Measurements from ENCODE around the gene PPP2R2C. TPM values are rescaled to one million over a fixed set of nuclear protein-coding genes. Genes with fewer than 3 reads are reported as not detected.

Gene PPP2R2C
- total and polyA plus RNA-seq, 4 donors, result 0.25 to 1.3 (median 0.65) TPM; not detected in 1

- no peaks in the 10 kb centered on the region for H3K27me3 ChIP-seq (ENCODE audit: control insufficient read depth in 1 of 2, insufficient read depth in 2 of 2, low read length in 1 of 2)
- H3K4me1 ChIP-seq (ENCODE audit: control insufficient read depth in 1 of 2, insufficient read depth in 2 of 2, low read length in 2 of 2), result no peaks in the 10 kb centered on the region
- 93 to 94% methylated on average over 9 of the region's 9 CpGs for WGBS, 2 donors
Measured at GRCh38 chr4:6401797-6402196, 70.6 kb downstream of the PPP2R2C start.

GRCh38 chr4:6396696-6397236, 75.6 kb downstream of the PPP2R2C start:
- Histone ChIP-seq H3K4me3 (ENCODE audit: low read length in 2 of 2) (no peak overlapping the region), H3K36me3 (ENCODE audit: control insufficient read depth in 1 of 2, insufficient read depth in 2 of 2, low read length in 1 of 2) (no peaks in the 10 kb centered on the region), H3K27me3 (ENCODE audit: control insufficient read depth in 1 of 2, insufficient read depth in 2 of 2, low read length in 1 of 2) (no peaks in the 10 kb centered on the region), H3K4me1 (ENCODE audit: control insufficient read depth in 1 of 2, insufficient read depth in 2 of 2, low read length in 2 of 2) (no peaks in the 10 kb centered on the region), H3K9me3 (ENCODE audit: control insufficient read depth, low read length) (no peaks in the 10 kb centered on the region), H3K27ac (ENCODE audit: low read depth in 1 of 2, low read length in 2 of 2) (no peak overlapping the region)
- intact Hi-C loops (cut with DNase I), result no loop called here
- ATAC-seq (ENCODE audit: low FRiP score), result no peak
- 70 to 78% methylated on average over 12 of the region's 12 CpGs for WGBS, 2 donors
- no peak for DNase-seq

More at GRCh38 chr4:6401797-6402196, 70.6 kb downstream of the PPP2R2C start:
- no peaks in the 10 kb centered on the region for H3K9me3 ChIP-seq (ENCODE audit: control insufficient read depth, low read length)
- H3K36me3 ChIP-seq (ENCODE audit: control insufficient read depth in 1 of 2, insufficient read depth in 2 of 2, low read length in 1 of 2), result no peaks in the 10 kb centered on the region
- no peak overlapping the region for H3K4me3 ChIP-seq (ENCODE audit: low read length in 2 of 2)
- no peak for ATAC-seq (ENCODE audit: low FRiP score)
- H3K27ac ChIP-seq (ENCODE audit: low read depth in 1 of 2, low read length in 2 of 2), result no peak overlapping the region
- intact Hi-C loops (cut with DNase I), result no loop called here
- DNase-seq, result no peak

- intact Hi-C loops (cut with DNase I), result no loop called here
- Histone ChIP-seq H3K9me3 (ENCODE audit: control insufficient read depth, low read length) (no peaks in the 10 kb centered on the region), H3K4me1 (ENCODE audit: control insufficient read depth in 1 of 2, insufficient read depth in 2 of 2, low read length in 2 of 2) (no peaks in the 10 kb centered on the region)
Measured at GRCh38 chr4:6395466-6396228, 76.8 kb downstream of the PPP2R2C start.

GRCh38 chr4:6394671-6395081, 77.7 kb downstream of the PPP2R2C start:
- Histone ChIP-seq H3K4me1 (ENCODE audit: control insufficient read depth in 1 of 2, insufficient read depth in 2 of 2, low read length in 2 of 2) (no peaks in the 10 kb centered on the region), H3K4me3 (ENCODE audit: low read length in 2 of 2) (no peak overlapping the region), H3K27ac (ENCODE audit: low read depth in 1 of 2, low read length in 2 of 2) (no peak overlapping the region), H3K27me3 (ENCODE audit: control insufficient read depth in 1 of 2, insufficient read depth in 2 of 2, low read length in 1 of 2) (no peaks in the 10 kb centered on the region), H3K36me3 (ENCODE audit: control insufficient read depth in 1 of 2, insufficient read depth in 2 of 2, low read length in 1 of 2) (no peaks in the 10 kb centered on the region), H3K9me3 (ENCODE audit: control insufficient read depth, low read length) (no peaks in the 10 kb centered on the region)
- WGBS, 2 donors, result 95 to 96% methylated on average over 11 of the region's 11 CpGs
- intact Hi-C loops (cut with DNase I), result no loop called here
- ATAC-seq (ENCODE audit: low FRiP score) (no peak), DNase-seq (no peak)

More at GRCh38 chr4:6395466-6396228, 76.8 kb downstream of the PPP2R2C start:
- H3K4me3 ChIP-seq (ENCODE audit: low read length in 2 of 2), result no peak overlapping the region
- H3K36me3 ChIP-seq (ENCODE audit: control insufficient read depth in 1 of 2, insufficient read depth in 2 of 2, low read length in 1 of 2), result no peaks in the 10 kb centered on the region
- WGBS, 2 donors, result 82 to 84% methylated on average over 17 of the region's 17 CpGs
- H3K27ac ChIP-seq (ENCODE audit: low read depth in 1 of 2, low read length in 2 of 2), result no peak overlapping the region
- DNase-seq, result no peak
- no peaks in the 10 kb centered on the region for H3K27me3 ChIP-seq (ENCODE audit: control insufficient read depth in 1 of 2, insufficient read depth in 2 of 2, low read length in 1 of 2)
- ATAC-seq (ENCODE audit: low FRiP score), result peak; percentile 12

- DNase-seq (no peak), ATAC-seq (ENCODE audit: low FRiP score) (no peak)
- Histone ChIP-seq H3K4me1 (ENCODE audit: control insufficient read depth in 1 of 2, insufficient read depth in 2 of 2, low read length in 2 of 2) (no peaks in the 10 kb centered on the region), H3K27me3 (ENCODE audit: control insufficient read depth in 1 of 2, insufficient read depth in 2 of 2, low read length in 1 of 2) (no peaks in the 10 kb centered on the region), H3K27ac (ENCODE audit: low read depth in 1 of 2, low read length in 2 of 2) (no peak overlapping the region), H3K9me3 (ENCODE audit: control insufficient read depth, low read length) (no peaks in the 10 kb centered on the region), H3K4me3 (ENCODE audit: low read length in 2 of 2) (no peak overlapping the region), H3K36me3 (ENCODE audit: control insufficient read depth in 1 of 2, insufficient read depth in 2 of 2, low read length in 1 of 2) (no peaks in the 10 kb centered on the region)
- intact Hi-C loops (cut with DNase I), result no loop called here
- 85 to 88% methylated on average over 16 of the region's 16 CpGs for WGBS, 2 donors
Measured at GRCh38 chr4:6393544-6394475, 78.6 kb downstream of the PPP2R2C start.

GRCh38 chr4:6393066-6393465, 79.3 kb downstream of the PPP2R2C start:
- 75 to 92% methylated on average over 6 of the region's 6 CpGs for WGBS, 2 donors
- no peaks in the 10 kb centered on the region for H3K36me3 ChIP-seq (ENCODE audit: control insufficient read depth in 1 of 2, insufficient read depth in 2 of 2, low read length in 1 of 2)
- intact Hi-C loops (cut with DNase I), result no loop called here
- no peak overlapping the region for H3K27ac ChIP-seq (ENCODE audit: low read depth in 1 of 2, low read length in 2 of 2)
- H3K4me3 ChIP-seq (ENCODE audit: low read length in 2 of 2), result no peak overlapping the region
- no peaks in the 10 kb centered on the region for H3K4me1 ChIP-seq (ENCODE audit: control insufficient read depth in 1 of 2, insufficient read depth in 2 of 2, low read length in 2 of 2)
- ATAC-seq (ENCODE audit: low FRiP score) (no peak), DNase-seq (no peak)
- H3K9me3 ChIP-seq (ENCODE audit: control insufficient read depth, low read length), result no peaks in the 10 kb centered on the region
- H3K27me3 ChIP-seq (ENCODE audit: control insufficient read depth in 1 of 2, insufficient read depth in 2 of 2, low read length in 1 of 2), result no peaks in the 10 kb centered on the region

- no peaks in the 10 kb centered on the region for H3K36me3 ChIP-seq (ENCODE audit: control insufficient read depth in 1 of 2, insufficient read depth in 2 of 2, low read length in 1 of 2)
- H3K9me3 ChIP-seq (ENCODE audit: control insufficient read depth, low read length), result no peaks in the 10 kb centered on the region
- 95% methylated on average over 7 of the region's 7 CpGs for WGBS, 2 donors
- H3K27ac ChIP-seq (ENCODE audit: low read depth in 1 of 2, low read length in 2 of 2), result no peak overlapping the region
- no peak overlapping the region for H3K4me3 ChIP-seq (ENCODE audit: low read length in 2 of 2)
- H3K4me1 ChIP-seq (ENCODE audit: control insufficient read depth in 1 of 2, insufficient read depth in 2 of 2, low read length in 2 of 2), result no peaks in the 10 kb centered on the region
- H3K27me3 ChIP-seq (ENCODE audit: control insufficient read depth in 1 of 2, insufficient read depth in 2 of 2, low read length in 1 of 2), result no peaks in the 10 kb centered on the region
- intact Hi-C loops (cut with DNase I), result no loop called here
- peak in 1 of 2 donors; percentile 39 for DNase-seq
- no peak for ATAC-seq (ENCODE audit: low FRiP score)
Measured at GRCh38 chr4:6392407-6392806, 80.0 kb downstream of the PPP2R2C start.

GRCh38 chr4:6391852-6392188, 80.6 kb downstream of the PPP2R2C start:
- WGBS, 2 donors, result 92 to 94% methylated on average over 9 of the region's 9 CpGs

More at GRCh38 chr4:6391852-6392188, 80.6 kb downstream of the PPP2R2C start:
- no peak for ATAC-seq (ENCODE audit: low FRiP score)
- no peak overlapping the region for H3K27ac ChIP-seq (ENCODE audit: low read depth in 1 of 2, low read length in 2 of 2)
- no peak for DNase-seq
- no peaks in the 10 kb centered on the region for H3K4me1 ChIP-seq (ENCODE audit: control insufficient read depth in 1 of 2, insufficient read depth in 2 of 2, low read length in 2 of 2)
- intact Hi-C loops (cut with DNase I), result no loop called here
- no peaks in the 10 kb centered on the region for H3K27me3 ChIP-seq (ENCODE audit: control insufficient read depth in 1 of 2, insufficient read depth in 2 of 2, low read length in 1 of 2)
- H3K36me3 ChIP-seq (ENCODE audit: control insufficient read depth in 1 of 2, insufficient read depth in 2 of 2, low read length in 1 of 2), result no peaks in the 10 kb centered on the region
- no peak overlapping the region for H3K4me3 ChIP-seq (ENCODE audit: low read length in 2 of 2)
- H3K9me3 ChIP-seq (ENCODE audit: control insufficient read depth, low read length), result no peaks in the 10 kb centered on the region
